Liver (tissue), 9 donors: Measurements from ENCODE around the gene ROBO2. TPM values are rescaled to one million over a fixed set of nuclear protein-coding genes. Genes with fewer than 3 reads are reported as not detected.

Experiments used
- DNase-seq: peaks from one replicate; pipeline ENCODE4 v3.0.0-alpha.2; 2017; ENCODE audit warnings: low spot score
- H3K27ac ChIP-seq, 2 donors: one replicate each; pipeline ENCODE4 v1.7.0; 2013; ENCODE audit warnings: inconsistent platforms in 2 of 2, low read length in 2 of 2, control low read depth in 1 of 2, low read depth in 1 of 2, mild to moderate bottlenecking in 1 of 2
- H3K27me3 ChIP-seq, 4 donors: one replicate each; pipeline versions ENCODE4 v1.6.1 to v1.7.0; 2013; ENCODE audit warnings: low read length in 3 of 4, inconsistent platforms in 1 of 4, mild to moderate bottlenecking in 1 of 4, moderate library complexity in 1 of 4; ENCODE audit not compliant: control insufficient read depth in 4 of 4, insufficient read depth in 4 of 4
- H3K36me3 ChIP-seq, 4 donors: one replicate each; pipeline versions ENCODE4 v1.6.1 to v1.7.0; 2013; ENCODE audit warnings: low read length in 3 of 4, mild to moderate bottlenecking in 3 of 4, low read depth in 1 of 4, moderate library complexity in 1 of 4; ENCODE audit not compliant: control insufficient read depth in 4 of 4, insufficient read depth in 3 of 4
- H3K4me1 ChIP-seq, 4 donors: one replicate each; pipeline versions ENCODE4 v1.6.1 to v1.7.0; 2013; ENCODE audit warnings: low read length in 3 of 4, mild to moderate bottlenecking in 3 of 4, moderate library complexity in 1 of 4; ENCODE audit not compliant: control insufficient read depth in 4 of 4, insufficient read depth in 4 of 4
- H3K4me3 ChIP-seq, 3 donors: one replicate each; pipeline versions ENCODE4 v1.6.1 to v1.7.0; 2013; ENCODE audit warnings: low read length in 3 of 3, control low read depth in 1 of 3, low read depth in 1 of 3, mild to moderate bottlenecking in 1 of 3
- H3K9ac ChIP-seq, 2 donors: one replicate each; pipeline ENCODE4 v1.7.0; 2013; ENCODE audit warnings: low read length in 2 of 2, mild to moderate bottlenecking in 2 of 2, moderate library complexity in 2 of 2, control low read depth in 1 of 2, low read depth in 1 of 2
- H3K9me3 ChIP-seq, 4 donors: one replicate each; pipeline versions ENCODE4 v1.6.1 to v1.7.0; 2013; ENCODE audit warnings: low read length in 3 of 4; ENCODE audit not compliant: control insufficient read depth in 4 of 4
- EGR1 ChIP-seq, 2 donors: IDR thresholded peaks; 2 replicates each; pipeline ENCODE4 v1.6.1; 2016 to 2018; ENCODE audit warnings: antibody characterized with exemption in 2 of 2, low read depth in 2 of 2
- FOXA1 ChIP-seq: IDR thresholded peaks from 2 replicates; pipeline ENCODE4 v1.6.1; 2016; ENCODE audit warnings: antibody characterized with exemption
- FOXA2 ChIP-seq: IDR thresholded peaks from 2 replicates; pipeline ENCODE4 v1.6.1; 2016; ENCODE audit warnings: antibody characterized with exemption
- GABPA ChIP-seq, 2 donors: IDR thresholded peaks in 1 of 2; conservative IDR thresholded peaks in 1 of 2; 2 replicates each; pipeline ENCODE4 v1.6.1; 2016; ENCODE audit warnings: antibody characterized with exemption in 2 of 2, mild to moderate bottlenecking in 1 of 2, moderate library complexity in 1 of 2
- HNF4A ChIP-seq, 2 donors: conservative IDR thresholded peaks; 2 replicates each; pipeline ENCODE4 v1.6.1; 2016; ENCODE audit warnings: antibody characterized with exemption in 2 of 2, mild to moderate bottlenecking in 2 of 2
- HNF4G ChIP-seq: IDR thresholded peaks from 2 replicates; pipeline ENCODE4 v1.6.1; 2016; ENCODE audit warnings: antibody characterized with exemption
- NR2F2 ChIP-seq: IDR thresholded peaks from 2 replicates; pipeline ENCODE4 v1.6.1; 2016; ENCODE audit warnings: antibody characterized with exemption
- RAD21 ChIP-seq, 2 donors: IDR thresholded peaks; 2 replicates each; pipeline ENCODE4 v1.6.1; 2016; ENCODE audit warnings: antibody characterized with exemption in 2 of 2, mild to moderate bottlenecking in 2 of 2
- RXRA ChIP-seq, 2 donors: IDR thresholded peaks; 2 replicates each; pipeline ENCODE4 v1.6.1; 2017 to 2018; ENCODE audit warnings: antibody characterized with exemption in 2 of 2, mild to moderate bottlenecking in 1 of 2
- SP1 ChIP-seq: IDR thresholded peaks from 2 replicates; pipeline ENCODE4 v1.6.1; 2018; ENCODE audit warnings: antibody characterized with exemption, mild to moderate bottlenecking
- TAF1 ChIP-seq: conservative IDR thresholded peaks from 2 replicates; pipeline ENCODE4 v1.6.1; 2016; ENCODE audit warnings: antibody characterized with exemption, mild to moderate bottlenecking
- YY1 ChIP-seq: IDR thresholded peaks from 2 replicates; pipeline ENCODE4 v1.6.1; 2016; ENCODE audit warnings: antibody characterized with exemption, mild to moderate bottlenecking
- WGBS: extraction: QIAGEN DNeasy Blood & Tissue Kit; methylation state at CpG from one replicate; pipeline ENCODE4 v1.1.7; 2013; 5-methylcytosine and 5-hydroxymethylcytosine counted together
- polyA plus RNA-seq, 2 donors: library from polyadenylated mRNA; stranded (reverse) in 1 of 2; unstranded in 1 of 2; fragments of 200-250 nt in 1 of 2; fragments of >200 nt in 1 of 2; fragmentation: Nextera tagmentation in 1 of 2; extraction: Ambion mirVana in 1 of 2; gene quantifications; one replicate each; pipeline versions ENCODE4 v1.2.1 to v1.2.3, GENCODE V29; 2013 to 2015
- total RNA-seq, 2 donors: library from RNA; depleted of rRNA; stranded (reverse); fragments of >200 nt; gene quantifications; one replicate each; pipeline ENCODE4 v1.2.3, GENCODE V29; 2014
- TF ChIP-seq, protein P1 (sequence below): IDR thresholded peaks from 2 replicates; pipeline ENCODE4 v1.6.1; 2016; ENCODE audit warnings: antibody characterized with exemption
- TF ChIP-seq, protein P2 (sequence below): IDR thresholded peaks from 2 replicates; pipeline ENCODE4 v1.6.1; 2016; ENCODE audit warnings: antibody characterized with exemption, mild to moderate bottlenecking
- TF ChIP-seq, protein P3 (sequence below): IDR thresholded peaks from 2 replicates; pipeline ENCODE4 v1.6.1; 2016; ENCODE audit warnings: antibody characterized with exemption
- TF ChIP-seq, protein P4 (sequence below): fragments of 150-350 bp; IDR thresholded peaks from 2 replicates; pipeline ENCODE4 v1.5.1; 2017; ENCODE audit warnings: improper control_type of control experiment, low read depth, low read length; ENCODE audit not compliant: missing input control
- TF ChIP-seq, protein P5 (sequence below): IDR thresholded peaks from 2 replicates; pipeline ENCODE4 v1.6.1; 2016; ENCODE audit warnings: antibody characterized with exemption
- donor health status: healthy.
- donor health status: healthy.
- donor health status: healthy.
- donor health status: healthy.
- donor health status: healthy.

Gene ROBO2
- total and polyA plus RNA-seq, 4 donors: 0.22 to 19.4 (median 1.1) TPM

DNA sequence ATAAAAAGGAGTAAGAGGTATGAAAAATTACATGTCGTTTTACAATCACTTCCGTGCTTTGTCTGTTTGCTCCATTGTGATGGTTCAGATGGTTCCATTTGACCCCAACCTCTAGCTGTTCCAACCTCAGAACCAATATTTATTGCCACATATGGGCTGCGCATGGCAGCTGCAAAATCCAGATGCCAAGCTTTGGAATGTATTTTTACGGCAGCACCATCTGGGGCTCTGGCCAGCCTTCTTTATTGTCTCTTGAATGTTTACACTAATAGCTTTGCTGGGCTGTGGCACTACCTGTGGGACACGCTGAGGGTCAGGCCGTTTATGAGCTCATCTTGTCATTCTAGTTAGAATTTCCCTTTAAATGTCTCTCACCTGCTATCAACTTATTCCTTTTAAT, 219.8 kb downstream of the ROBO2 start (continued):
- TF ChIP-seq YY1: no peak
- TF ChIP-seq RAD21 (IDR thresholded peaks at IDR 0.05): no peak
- no peak for TF ChIP-seq RXRA (IDR thresholded peaks at IDR 0.05)
- TF ChIP-seq FOXA1: no peak
- no peak for TF ChIP-seq TAF1
- TF ChIP-seq, protein P1, sequence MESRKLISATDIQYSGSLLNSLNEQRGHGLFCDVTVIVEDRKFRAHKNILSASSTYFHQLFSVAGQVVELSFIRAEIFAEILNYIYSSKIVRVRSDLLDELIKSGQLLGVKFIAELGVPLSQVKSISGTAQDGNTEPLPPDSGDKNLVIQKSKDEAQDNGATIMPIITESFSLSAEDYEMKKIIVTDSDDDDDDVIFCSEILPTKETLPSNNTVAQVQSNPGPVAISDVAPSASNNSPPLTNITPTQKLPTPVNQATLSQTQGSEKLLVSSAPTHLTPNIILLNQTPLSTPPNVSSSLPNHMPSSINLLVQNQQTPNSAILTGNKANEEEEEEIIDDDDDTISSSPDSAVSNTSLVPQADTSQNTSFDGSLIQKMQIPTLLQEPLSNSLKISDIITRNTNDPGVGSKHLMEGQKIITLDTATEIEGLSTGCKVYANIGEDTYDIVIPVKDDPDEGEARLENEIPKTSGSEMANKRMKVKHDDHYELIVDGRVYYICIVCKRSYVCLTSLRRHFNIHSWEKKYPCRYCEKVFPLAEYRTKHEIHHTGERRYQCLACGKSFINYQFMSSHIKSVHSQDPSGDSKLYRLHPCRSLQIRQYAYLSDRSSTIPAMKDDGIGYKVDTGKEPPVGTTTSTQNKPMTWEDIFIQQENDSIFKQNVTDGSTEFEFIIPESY: no peak

DNA sequence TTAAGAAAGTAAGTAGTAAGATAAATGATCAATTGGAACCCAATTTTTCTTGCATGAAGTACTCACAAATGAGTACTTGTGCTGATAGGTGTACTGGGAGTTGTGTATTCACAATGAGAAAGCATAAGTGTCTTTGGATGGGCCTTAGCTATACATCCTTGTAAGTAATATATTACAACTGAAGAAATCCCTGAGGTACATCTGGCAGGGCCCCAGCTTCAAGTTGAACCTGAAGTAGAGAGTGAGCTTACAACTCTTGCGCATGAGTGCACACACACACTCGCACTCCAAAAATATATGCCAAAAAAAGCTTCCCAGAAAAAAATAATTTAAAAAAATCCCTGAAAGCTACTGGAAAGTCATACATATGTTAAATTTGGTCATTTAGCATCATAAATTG, 222.5 kb downstream of the ROBO2 start:
- Histone ChIP-seq H3K36me3 (no peaks in the 10 kb centered on the region), H3K4me3 (no peak overlapping the region), H3K27me3 (no peaks in the 10 kb centered on the region), H3K27ac (no peak overlapping the region), H3K9me3 (no peaks in the 10 kb centered on the region), H3K9ac (no peak overlapping the region), H3K4me1 (no peaks in the 10 kb centered on the region)
- no peak for DNase-seq
- TF ChIP-seq, protein P2, sequence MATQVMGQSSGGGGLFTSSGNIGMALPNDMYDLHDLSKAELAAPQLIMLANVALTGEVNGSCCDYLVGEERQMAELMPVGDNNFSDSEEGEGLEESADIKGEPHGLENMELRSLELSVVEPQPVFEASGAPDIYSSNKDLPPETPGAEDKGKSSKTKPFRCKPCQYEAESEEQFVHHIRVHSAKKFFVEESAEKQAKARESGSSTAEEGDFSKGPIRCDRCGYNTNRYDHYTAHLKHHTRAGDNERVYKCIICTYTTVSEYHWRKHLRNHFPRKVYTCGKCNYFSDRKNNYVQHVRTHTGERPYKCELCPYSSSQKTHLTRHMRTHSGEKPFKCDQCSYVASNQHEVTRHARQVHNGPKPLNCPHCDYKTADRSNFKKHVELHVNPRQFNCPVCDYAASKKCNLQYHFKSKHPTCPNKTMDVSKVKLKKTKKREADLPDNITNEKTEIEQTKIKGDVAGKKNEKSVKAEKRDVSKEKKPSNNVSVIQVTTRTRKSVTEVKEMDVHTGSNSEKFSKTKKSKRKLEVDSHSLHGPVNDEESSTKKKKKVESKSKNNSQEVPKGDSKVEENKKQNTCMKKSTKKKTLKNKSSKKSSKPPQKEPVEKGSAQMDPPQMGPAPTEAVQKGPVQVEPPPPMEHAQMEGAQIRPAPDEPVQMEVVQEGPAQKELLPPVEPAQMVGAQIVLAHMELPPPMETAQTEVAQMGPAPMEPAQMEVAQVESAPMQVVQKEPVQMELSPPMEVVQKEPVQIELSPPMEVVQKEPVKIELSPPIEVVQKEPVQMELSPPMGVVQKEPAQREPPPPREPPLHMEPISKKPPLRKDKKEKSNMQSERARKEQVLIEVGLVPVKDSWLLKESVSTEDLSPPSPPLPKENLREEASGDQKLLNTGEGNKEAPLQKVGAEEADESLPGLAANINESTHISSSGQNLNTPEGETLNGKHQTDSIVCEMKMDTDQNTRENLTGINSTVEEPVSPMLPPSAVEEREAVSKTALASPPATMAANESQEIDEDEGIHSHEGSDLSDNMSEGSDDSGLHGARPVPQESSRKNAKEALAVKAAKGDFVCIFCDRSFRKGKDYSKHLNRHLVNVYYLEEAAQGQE: no peak
- TF ChIP-seq, protein P1: no peak
- TF ChIP-seq, protein P3, sequence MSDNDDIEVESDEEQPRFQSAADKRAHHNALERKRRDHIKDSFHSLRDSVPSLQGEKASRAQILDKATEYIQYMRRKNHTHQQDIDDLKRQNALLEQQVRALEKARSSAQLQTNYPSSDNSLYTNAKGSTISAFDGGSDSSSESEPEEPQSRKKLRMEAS: no peak
- 98% methylated on average over 2 of the region's 2 CpGs for WGBS

DNA sequence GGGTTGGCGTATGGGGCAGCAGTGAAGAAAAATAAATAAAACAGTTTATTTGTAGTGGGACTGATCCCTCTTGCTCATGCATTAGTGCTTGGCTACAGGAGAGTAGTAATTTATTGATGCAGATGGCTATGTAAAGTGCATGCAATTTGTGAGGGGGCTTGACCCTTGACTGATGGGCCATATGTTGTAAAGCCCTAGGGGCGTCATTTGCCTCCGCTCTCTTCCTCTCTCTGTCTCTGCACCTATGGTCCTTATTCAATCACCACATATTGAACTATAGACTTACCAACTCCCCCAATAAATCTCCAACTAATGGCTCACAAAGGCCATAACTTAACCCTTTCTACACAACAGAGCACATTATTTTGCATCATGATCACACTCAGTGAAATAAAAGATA, 227.7 kb downstream of the ROBO2 start:
- Histone ChIP-seq H3K36me3 (no peaks in the 10 kb centered on the region), H3K4me3 (no peak overlapping the region), H3K4me1 (no peaks in the 10 kb centered on the region), H3K9ac (no peak overlapping the region), H3K9me3 (no peaks in the 10 kb centered on the region), H3K27ac (no peak overlapping the region), H3K27me3 (no peaks in the 10 kb centered on the region)
- 96% methylated on average over 3 of the region's 3 CpGs for WGBS
- no peak for DNase-seq
- no peak for TF ChIP-seq RAD21 (IDR thresholded peaks at IDR 0.05)
- TF ChIP-seq, protein P3: no peak
- TF ChIP-seq, protein P1: no peak
- no peak for TF ChIP-seq SP1
- no peak for TF ChIP-seq HNF4G
- no peak for TF ChIP-seq TAF1
- no peak for TF ChIP-seq FOXA1
- TF ChIP-seq, protein P4, sequence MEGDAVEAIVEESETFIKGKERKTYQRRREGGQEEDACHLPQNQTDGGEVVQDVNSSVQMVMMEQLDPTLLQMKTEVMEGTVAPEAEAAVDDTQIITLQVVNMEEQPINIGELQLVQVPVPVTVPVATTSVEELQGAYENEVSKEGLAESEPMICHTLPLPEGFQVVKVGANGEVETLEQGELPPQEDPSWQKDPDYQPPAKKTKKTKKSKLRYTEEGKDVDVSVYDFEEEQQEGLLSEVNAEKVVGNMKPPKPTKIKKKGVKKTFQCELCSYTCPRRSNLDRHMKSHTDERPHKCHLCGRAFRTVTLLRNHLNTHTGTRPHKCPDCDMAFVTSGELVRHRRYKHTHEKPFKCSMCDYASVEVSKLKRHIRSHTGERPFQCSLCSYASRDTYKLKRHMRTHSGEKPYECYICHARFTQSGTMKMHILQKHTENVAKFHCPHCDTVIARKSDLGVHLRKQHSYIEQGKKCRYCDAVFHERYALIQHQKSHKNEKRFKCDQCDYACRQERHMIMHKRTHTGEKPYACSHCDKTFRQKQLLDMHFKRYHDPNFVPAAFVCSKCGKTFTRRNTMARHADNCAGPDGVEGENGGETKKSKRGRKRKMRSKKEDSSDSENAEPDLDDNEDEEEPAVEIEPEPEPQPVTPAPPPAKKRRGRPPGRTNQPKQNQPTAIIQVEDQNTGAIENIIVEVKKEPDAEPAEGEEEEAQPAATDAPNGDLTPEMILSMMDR: no peak
- TF ChIP-seq EGR1 (IDR thresholded peaks at IDR 0.05; ENCODE audit: low read depth in 2 of 2): no peak
- no peak for TF ChIP-seq YY1
- TF ChIP-seq GABPA (IDR thresholded peaks at IDR 0.05 in 1 of 2, conservative IDR thresholded peaks at IDR 0.05 in 1 of 2): no peak
- no peak for TF ChIP-seq NR2F2
- TF ChIP-seq FOXA2: no peak
- TF ChIP-seq, protein P5, sequence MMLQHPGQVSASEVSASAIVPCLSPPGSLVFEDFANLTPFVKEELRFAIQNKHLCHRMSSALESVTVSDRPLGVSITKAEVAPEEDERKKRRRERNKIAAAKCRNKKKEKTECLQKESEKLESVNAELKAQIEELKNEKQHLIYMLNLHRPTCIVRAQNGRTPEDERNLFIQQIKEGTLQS: no peak
- TF ChIP-seq RXRA (IDR thresholded peaks at IDR 0.05): no peak
- TF ChIP-seq HNF4A (conservative IDR thresholded peaks at IDR 0.05): no peak
